Measurements from ENCODE around the gene RPL9. TPM values are rescaled to one million over a fixed set of nuclear protein-coding genes. Genes with fewer than 3 reads are reported as not detected.

The RPL9 gene
- total and polyA plus RNA-seq, 2 of the 8 experiments (the other 6 are each of a cell fraction or from before 2014, with no cell fraction given) = 1,161 to 1,184 TPM

DNA sequence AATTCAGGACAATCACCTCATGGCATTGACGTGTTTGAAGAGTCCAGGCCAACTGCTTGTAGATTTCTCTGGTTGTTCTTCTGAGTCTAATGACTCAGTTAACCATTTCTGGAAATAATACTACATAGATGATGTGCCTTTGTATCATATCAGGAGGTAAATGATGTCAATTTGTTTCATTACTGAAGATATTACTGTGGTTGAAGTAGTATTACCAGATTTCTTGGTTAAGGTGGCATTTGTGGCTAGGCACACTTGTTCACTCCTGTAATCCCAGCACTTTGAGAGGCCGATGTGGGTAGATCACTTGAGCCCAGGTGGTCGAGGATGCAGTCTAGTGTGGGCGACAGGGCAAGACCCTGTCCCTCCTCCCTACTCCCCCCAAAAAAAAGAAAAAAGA lies 15.7 kb downstream of the RPL9 start:
- no peak for FAIRE-seq
- no peaks in the 10 kb centered on the region for H3K9me3 ChIP-seq (ENCODE audit: insufficient read depth in 2 of 2, low read depth in 1 of 2, low read length in 1 of 2)
- no peak overlapping the region for H2BK12ac ChIP-seq (ENCODE audit: low read depth, low read length)
- no peak overlapping the region for H3K18ac ChIP-seq (ENCODE audit: extremely low read depth, low read length)
- no peaks in the 10 kb centered on the region for H3K79me1 ChIP-seq (ENCODE audit: low read depth, low read length)
- H2BK5ac ChIP-seq (ENCODE audit: low read depth, low read length) = no peak overlapping the region
- no peak overlapping the region for H4K8ac ChIP-seq (ENCODE audit: extremely low read depth, insufficient read depth, low read length)
- peaks cover 8% of the 10 kb centered on the region; the same call in 1 of the 2 replicates for H3K23me2 ChIP-seq (ENCODE audit: low read depth, low read length)
- no peak overlapping the region for H3K4ac ChIP-seq (replicated peaks; ENCODE audit: insufficient read length, low read depth, low read length)
- no peak overlapping the region for H4K5ac ChIP-seq (ENCODE audit: insufficient read length, low read depth, low read length)
- H3K36me3 ChIP-seq (ENCODE audit: control insufficient read depth in 2 of 4, insufficient read depth in 4 of 4, low read length in 3 of 4) = no peaks in the 10 kb centered on the region
- no peaks in the 10 kb centered on the region; a peak in 1 of 7 replicates for H3K27me3 ChIP-seq (replicated peaks in 1 of 4; ENCODE audit: control insufficient read depth in 3 of 4, extremely low read depth in 1 of 4, insufficient read depth in 3 of 4, low read length in 3 of 4)
- no peak overlapping the region for H2AK5ac ChIP-seq (ENCODE audit: low read depth, low read length)
- no peak overlapping the region for H2BK15ac ChIP-seq (ENCODE audit: low read length)
- no peak overlapping the region for H3K27ac ChIP-seq (ENCODE audit: low read depth, low read length)
- H2AFZ ChIP-seq (ENCODE audit: low read length) = no peak overlapping the region
- no peak overlapping the region for H3K4me2 ChIP-seq (ENCODE audit: insufficient read depth in 1 of 2, low read depth in 2 of 2, low read length in 2 of 2)
- H3K9ac ChIP-seq (replicated peaks in 1 of 4; ENCODE audit: extremely low read depth in 1 of 4, low read depth in 3 of 4, low read length in 3 of 4) = no peak overlapping the region
- H2BK20ac ChIP-seq (ENCODE audit: low read length) = no peak overlapping the region
- ChIA-PET CTCF (ENCODE audit: partially characterized antibody) (no interaction called here), POLR2A (ENCODE audit: partially characterized antibody) (interaction anchor here (4.6 to 5.8 kb wide), 2 partner anchors 11 to 15 kb away, joined by 21 to 49 read pairs; partner anchors contain the start of genes LIAS and RPL9)
- no peak overlapping the region for H4K91ac ChIP-seq (replicated peaks; ENCODE audit: insufficient read length, low read length)
- no peak overlapping the region for H2BK120ac ChIP-seq (replicated peaks; ENCODE audit: low read depth, low read length)
- no peak for DNase-seq (ENCODE audit: low read depth in 1 of 2, low spot score in 2 of 2)
- H3K23ac ChIP-seq (ENCODE audit: insufficient read length) = no peak overlapping the region
- WGBS, 2 experiments (ENCODE audit: extremely low coverage in 1 of 2, insufficient coverage in 1 of 2, insufficient read length in 1 of 2, insufficient replicate concordance in 2 of 2, low coverage in 1 of 2, low lambda C conversion rate in 2 of 2, missing lambda C conversion rate in 1 of 2) = 94% methylated on average over 4 of the region's 4 CpGs; no CpG with 5 or more reads in 1 of the 2 experiments
- H3K4me1 ChIP-seq (replicated peaks in 1 of 4; ENCODE audit: control insufficient read depth in 3 of 4, insufficient read depth in 4 of 4, low read length in 3 of 4) = peaks cover 0 to 7% (median 2%) of the 10 kb centered on the region in 4 experiments; a peak in 3 of 7 replicates
- no peak overlapping the region for H3K4me3 ChIP-seq (ENCODE audit: extremely low read depth in 1 of 4, insufficient read depth in 2 of 4, low read depth in 3 of 4, low read length in 4 of 4)
- H4K20me1 ChIP-seq (replicated peaks in 1 of 2; ENCODE audit: control insufficient read depth in 1 of 2, insufficient read depth in 2 of 2, low read length in 2 of 2) = no peaks in the 10 kb centered on the region
- no peak overlapping the region for H3K14ac ChIP-seq (ENCODE audit: insufficient read length)
- H3K79me2 ChIP-seq (ENCODE audit: control insufficient read depth in 1 of 2, insufficient read depth in 2 of 2, low read length in 2 of 2) = no peaks in the 10 kb centered on the region
- no peak overlapping the region for H3K56ac ChIP-seq (replicated peaks; ENCODE audit: insufficient read length, low read depth, low read length)
- TF ChIP-seq RAD21 (IDR thresholded peaks at IDR 0.05 in 1 of 2, conservative IDR thresholded peaks at IDR 0.05 in 1 of 2; ENCODE audit: low read depth in 2 of 2, low read length in 2 of 2) (no peak), MAFK (IDR thresholded peaks at IDR 0.05; ENCODE audit: low read depth, low read length) (no peak), CHD2 (IDR thresholded peaks at IDR 0.05; ENCODE audit: low read length) (no peak), EGR1 (IDR thresholded peaks at IDR 0.05; ENCODE audit: borderline replicate concordance, low read depth, low read length) (no peak), HDAC6 (IDR thresholded peaks at IDR 0.05; ENCODE audit: low read depth, low read length) (no peak), KDM5A (IDR thresholded peaks at IDR 0.05; ENCODE audit: low read length) (no peak), GTF2F1 (IDR thresholded peaks at IDR 0.05; ENCODE audit: borderline replicate concordance, low read depth, low read length) (no peak), SIN3A (conservative IDR thresholded peaks at IDR 0.05 in 1 of 2, IDR thresholded peaks at IDR 0.05 in 1 of 2; ENCODE audit: low read depth in 1 of 2, low read length in 2 of 2) (no peak), FOSL1 (IDR thresholded peaks at IDR 0.05; ENCODE audit: insufficient read depth, low read depth, low read length) (no peak)
- TF ChIP-seq, protein P1, sequence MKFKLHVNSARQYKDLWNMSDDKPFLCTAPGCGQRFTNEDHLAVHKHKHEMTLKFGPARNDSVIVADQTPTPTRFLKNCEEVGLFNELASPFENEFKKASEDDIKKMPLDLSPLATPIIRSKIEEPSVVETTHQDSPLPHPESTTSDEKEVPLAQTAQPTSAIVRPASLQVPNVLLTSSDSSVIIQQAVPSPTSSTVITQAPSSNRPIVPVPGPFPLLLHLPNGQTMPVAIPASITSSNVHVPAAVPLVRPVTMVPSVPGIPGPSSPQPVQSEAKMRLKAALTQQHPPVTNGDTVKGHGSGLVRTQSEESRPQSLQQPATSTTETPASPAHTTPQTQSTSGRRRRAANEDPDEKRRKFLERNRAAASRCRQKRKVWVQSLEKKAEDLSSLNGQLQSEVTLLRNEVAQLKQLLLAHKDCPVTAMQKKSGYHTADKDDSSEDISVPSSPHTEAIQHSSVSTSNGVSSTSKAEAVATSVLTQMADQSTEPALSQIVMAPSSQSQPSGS (IDR thresholded peaks at IDR 0.05; ENCODE audit: low read length) = no peak
- TF ChIP-seq, protein P2, sequence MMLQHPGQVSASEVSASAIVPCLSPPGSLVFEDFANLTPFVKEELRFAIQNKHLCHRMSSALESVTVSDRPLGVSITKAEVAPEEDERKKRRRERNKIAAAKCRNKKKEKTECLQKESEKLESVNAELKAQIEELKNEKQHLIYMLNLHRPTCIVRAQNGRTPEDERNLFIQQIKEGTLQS (IDR thresholded peaks at IDR 0.05; ENCODE audit: insufficient read depth, low read depth, low read length) = no peak

Measured in H1 (cell line).